Body of pancreas (tissue), 4 donors: Measurements from ENCODE around the gene ALDH3A1.

Experiments used
- POLR2A ChIP-seq, 3 donors: fragments of 450-650 bp; IDR thresholded peaks; one replicate each; pipeline ENCODE4 v1.6.1; 2016; ENCODE audit warnings: antibody characterized with exemption in 3 of 3, mild to moderate bottlenecking in 2 of 3
- TF ChIP-seq, protein P1 (sequence below), 7 experiments: fragments of 450-650 bp in 4 of 7; fragments of 200-600 bp in 3 of 7; sonication (generic) in 3 of 7; IDR thresholded peaks; one replicate each; pipeline ENCODE4 v1.5.1; 2016 to 2019; ENCODE audit warnings: antibody characterized with exemption in 7 of 7

DNA sequence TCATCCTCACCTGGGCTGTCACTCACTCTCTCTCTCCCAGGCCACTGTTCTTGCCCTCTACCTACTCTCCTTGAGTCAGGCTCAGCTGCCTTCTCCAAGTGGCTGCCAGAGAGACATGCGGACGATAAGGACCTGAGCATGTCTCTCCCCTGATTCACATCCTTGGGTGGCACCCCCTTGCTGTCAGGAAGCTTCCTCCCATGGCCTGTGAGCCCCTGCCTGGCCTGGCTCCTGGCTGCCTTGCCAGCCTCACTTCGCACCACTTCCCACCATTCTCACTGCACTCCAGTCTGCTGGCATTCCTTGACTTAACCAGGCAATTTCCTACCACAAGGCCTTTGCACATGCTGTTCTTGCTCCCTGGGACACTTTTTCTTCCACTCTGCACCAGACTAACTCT is 2.7 kb upstream of the ALDH3A1 start:
- TF ChIP-seq, protein P1, sequence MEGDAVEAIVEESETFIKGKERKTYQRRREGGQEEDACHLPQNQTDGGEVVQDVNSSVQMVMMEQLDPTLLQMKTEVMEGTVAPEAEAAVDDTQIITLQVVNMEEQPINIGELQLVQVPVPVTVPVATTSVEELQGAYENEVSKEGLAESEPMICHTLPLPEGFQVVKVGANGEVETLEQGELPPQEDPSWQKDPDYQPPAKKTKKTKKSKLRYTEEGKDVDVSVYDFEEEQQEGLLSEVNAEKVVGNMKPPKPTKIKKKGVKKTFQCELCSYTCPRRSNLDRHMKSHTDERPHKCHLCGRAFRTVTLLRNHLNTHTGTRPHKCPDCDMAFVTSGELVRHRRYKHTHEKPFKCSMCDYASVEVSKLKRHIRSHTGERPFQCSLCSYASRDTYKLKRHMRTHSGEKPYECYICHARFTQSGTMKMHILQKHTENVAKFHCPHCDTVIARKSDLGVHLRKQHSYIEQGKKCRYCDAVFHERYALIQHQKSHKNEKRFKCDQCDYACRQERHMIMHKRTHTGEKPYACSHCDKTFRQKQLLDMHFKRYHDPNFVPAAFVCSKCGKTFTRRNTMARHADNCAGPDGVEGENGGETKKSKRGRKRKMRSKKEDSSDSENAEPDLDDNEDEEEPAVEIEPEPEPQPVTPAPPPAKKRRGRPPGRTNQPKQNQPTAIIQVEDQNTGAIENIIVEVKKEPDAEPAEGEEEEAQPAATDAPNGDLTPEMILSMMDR (IDR thresholded peaks at IDR 0.05), result no peak
- no peak for TF ChIP-seq POLR2A (IDR thresholded peaks at IDR 0.05)
